ENCODE measurements around the gene MS4A6A. TPM values are rescaled to one million over a fixed set of nuclear protein-coding genes. Genes with fewer than 3 reads are reported as not detected.
"Not testable (repeated sequence)": the region's sequence is repeated elsewhere in the genome, so short reads cannot be mapped to it uniquely, and the experiment has no call there.

MS4A6A gene
- total and polyA plus RNA-seq, 7 experiments from 2014 or later, result 0.28 to 151 (median 7.5) TPM; not detected in 1

DNA sequence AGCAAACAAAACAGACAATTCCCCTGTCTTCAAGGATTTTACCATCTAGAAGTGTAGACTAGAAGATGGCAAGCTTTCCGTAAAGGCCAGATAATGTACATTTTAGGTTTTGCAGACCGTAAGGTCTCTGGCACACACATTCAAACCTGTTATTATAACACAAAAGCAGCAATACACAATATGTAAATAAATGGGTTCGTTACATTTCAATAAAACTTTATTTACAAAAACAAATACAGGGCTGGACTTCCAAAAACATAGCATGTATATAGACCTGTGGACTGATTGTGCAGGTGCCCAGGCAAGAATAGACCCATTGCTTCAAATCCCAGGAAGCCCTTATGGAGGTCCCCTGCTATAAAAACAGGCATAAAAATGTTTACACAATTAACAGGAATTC is 27.1 kb upstream of the MS4A6A start:
- Mint-ChIP-seq H3K27ac (no peak overlapping the region), H3K36me3 (no peaks in the 10 kb centered on the region), H3K4me1 (no peaks in the 10 kb centered on the region), H3K27me3 (peaks cover 0 to 26% (median 20%) of the 10 kb centered on the region in 5 donors), H3K4me3 (no peak overlapping the region), H3K9me3 (no peaks in the 10 kb centered on the region)
- Histone ChIP-seq H3K36me3 (ENCODE audit: control insufficient read depth in 2 of 3, insufficient read depth in 3 of 3, low read length in 3 of 3) (no peaks in the 10 kb centered on the region), H3K4me1 (ENCODE audit: control insufficient read depth in 2 of 2, insufficient read depth in 2 of 2, low read length in 2 of 2) (no peaks in the 10 kb centered on the region), H3K27me3 (ENCODE audit: control insufficient read depth in 2 of 2, insufficient read depth in 2 of 2, low read length in 2 of 2) (no peaks in the 10 kb centered on the region), H3K4me3 (ENCODE audit: low read length) (no peak overlapping the region), H3K9me3 (ENCODE audit: control insufficient read depth in 2 of 3, low read length in 3 of 3) (no peaks in the 10 kb centered on the region), H3K27ac (ENCODE audit: low read depth, low read length) (no peak overlapping the region)
- ChIA-PET POLR2A (no interaction called here), CTCF (no interaction called here)
- DNase-seq (no peak), ATAC-seq (no peak)
- intact Hi-C loops (cut with micrococcal nuclease), result no loop called here

DNA sequence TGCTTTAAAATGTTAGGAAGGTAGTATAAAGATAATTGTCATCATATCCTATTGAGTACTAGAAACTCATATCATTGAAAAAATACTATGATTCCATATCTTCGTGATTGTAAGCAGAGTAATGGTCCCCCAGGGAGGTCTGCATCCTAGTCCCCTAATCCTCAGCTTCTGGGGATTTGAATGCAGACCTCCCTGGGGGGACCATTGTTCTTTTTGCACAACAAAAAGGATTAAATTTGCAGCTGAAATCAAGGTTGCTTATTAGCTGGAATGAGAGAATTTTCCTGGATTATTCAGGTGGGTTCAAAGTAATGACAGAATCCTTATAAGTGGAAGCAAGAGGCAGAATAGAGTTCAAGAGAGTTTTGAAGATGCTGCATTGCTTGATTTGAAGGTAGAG is 26.1 kb upstream of the MS4A6A start:
- no peak for DNase-seq
- no peaks in the 10 kb centered on the region for H3K4me1 ChIP-seq (ENCODE audit: control insufficient read depth in 2 of 2, insufficient read depth in 2 of 2, low read length in 2 of 2)
- H3K27me3 ChIP-seq (ENCODE audit: control insufficient read depth in 2 of 2, insufficient read depth in 2 of 2, low read length in 2 of 2), result no peaks in the 10 kb centered on the region
- no peak for ATAC-seq
- Mint-ChIP-seq H3K9me3 (no peaks in the 10 kb centered on the region), H3K4me3 (no peak overlapping the region), H3K36me3 (no peaks in the 10 kb centered on the region), H3K4me1 (no peaks in the 10 kb centered on the region), H3K27ac (no peak overlapping the region), H3K27me3 (peaks cover 0 to 22% (median 19%) of the 10 kb centered on the region in 5 donors)
- intact Hi-C loops (cut with micrococcal nuclease), result no loop called here
- no peaks in the 10 kb centered on the region for H3K36me3 ChIP-seq (ENCODE audit: control insufficient read depth in 2 of 3, insufficient read depth in 3 of 3, low read length in 3 of 3)
- H3K9me3 ChIP-seq (ENCODE audit: control insufficient read depth in 2 of 3, low read length in 3 of 3), result no peaks in the 10 kb centered on the region
- H3K4me3 ChIP-seq (ENCODE audit: low read length), result no peak overlapping the region
- H3K27ac ChIP-seq (ENCODE audit: low read depth, low read length), result no peak overlapping the region
- ChIA-PET CTCF (no interaction called here), POLR2A (no interaction called here)

DNA sequence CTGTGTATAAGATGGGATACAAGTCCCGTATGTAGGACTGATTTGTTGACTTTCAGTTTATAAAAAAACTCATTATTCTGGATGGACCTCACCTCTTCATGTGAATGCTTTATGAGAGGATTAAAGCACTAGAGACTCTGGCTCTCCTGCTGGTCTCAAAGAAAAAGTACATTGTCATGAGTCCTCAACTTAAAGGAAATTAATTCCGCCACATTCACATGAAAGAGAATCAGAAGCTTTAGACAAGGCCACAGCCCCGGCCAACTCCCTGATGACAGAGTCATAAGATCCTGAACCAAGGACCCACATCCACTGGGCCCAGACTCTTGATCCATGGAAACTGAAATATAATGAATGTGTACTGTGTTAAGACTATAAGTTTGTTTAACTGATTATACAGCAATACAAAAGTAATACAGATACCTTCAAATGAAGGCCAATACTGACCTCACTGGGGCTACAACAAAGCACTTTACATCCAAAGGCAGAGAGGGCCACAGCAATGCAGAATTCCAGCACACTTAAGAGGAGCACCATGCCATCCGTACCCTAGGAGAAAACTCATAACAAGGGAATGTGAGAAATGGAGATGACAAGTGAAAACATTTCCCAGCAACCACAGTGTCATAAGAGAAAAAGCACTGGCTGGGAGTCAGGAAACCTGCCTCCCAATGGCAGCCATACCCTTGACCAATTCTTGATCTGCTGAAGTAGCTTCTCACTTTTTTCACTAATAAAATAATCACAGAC is 25.4 kb upstream of the MS4A6A start:
- no peaks in the 10 kb centered on the region for H3K9me3 Mint-ChIP-seq
- intact Hi-C loops (cut with micrococcal nuclease), result no loop called here
- H3K4me1 Mint-ChIP-seq, result no peaks in the 10 kb centered on the region
- no peaks in the 10 kb centered on the region for H3K4me1 ChIP-seq (ENCODE audit: control insufficient read depth in 2 of 2, insufficient read depth in 2 of 2, low read length in 2 of 2)
- CTCF ChIA-PET, result no interaction called here
- peaks cover 0 to 20% (median 17%) of the 10 kb centered on the region in 5 donors for H3K27me3 Mint-ChIP-seq
- H3K27me3 ChIP-seq (ENCODE audit: control insufficient read depth in 2 of 2, insufficient read depth in 2 of 2, low read length in 2 of 2), result no peaks in the 10 kb centered on the region
- H3K36me3 ChIP-seq (ENCODE audit: control insufficient read depth in 2 of 3, insufficient read depth in 3 of 3, low read length in 3 of 3), result no peaks in the 10 kb centered on the region
- DNase-seq (no peak), ATAC-seq (no peak)
- no peak overlapping the region for H3K4me3 Mint-ChIP-seq
- H3K9me3 ChIP-seq (ENCODE audit: control insufficient read depth in 2 of 3, low read length in 3 of 3), result no peaks in the 10 kb centered on the region
- no peak overlapping the region for H3K27ac ChIP-seq (ENCODE audit: low read depth, low read length)
- H3K4me3 ChIP-seq (ENCODE audit: low read length), result no peak overlapping the region
- POLR2A ChIA-PET, result no interaction called here
- H3K36me3 Mint-ChIP-seq, result no peaks in the 10 kb centered on the region
- no peak overlapping the region for H3K27ac Mint-ChIP-seq

DNA sequence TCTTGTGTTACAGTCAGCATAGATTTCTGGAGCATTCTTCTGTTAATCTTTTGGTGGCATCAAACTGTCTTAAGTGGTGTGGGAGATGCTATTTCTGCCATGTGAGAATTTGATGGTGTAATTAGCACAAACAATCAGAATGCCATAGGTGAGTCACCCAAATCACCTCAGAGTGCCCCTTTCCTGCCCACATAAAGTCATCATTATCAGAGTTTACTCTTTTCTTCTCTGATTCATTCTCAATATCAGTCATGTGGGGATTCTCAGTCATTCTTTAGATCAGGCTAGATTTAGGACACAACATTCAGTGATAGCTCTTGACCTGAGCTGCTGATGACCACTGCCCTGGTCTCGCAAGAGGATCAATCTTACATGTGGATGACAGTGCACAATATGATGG is 23.7 kb upstream of the MS4A6A start:
- Mint-ChIP-seq H3K27ac (no peak overlapping the region), H3K36me3 (no peaks in the 10 kb centered on the region), H3K4me1 (no peaks in the 10 kb centered on the region), H3K9me3 (peaks cover 0 to 9% (median 0%) of the 10 kb centered on the region in 11 donors), H3K4me3 (no peak overlapping the region), H3K27me3 (peaks cover 0 to 19% (median 14%) of the 10 kb centered on the region in 5 donors)
- no peaks in the 10 kb centered on the region for H3K9me3 ChIP-seq (ENCODE audit: control insufficient read depth in 2 of 3, low read length in 3 of 3)
- H3K4me1 ChIP-seq (ENCODE audit: control insufficient read depth in 2 of 2, insufficient read depth in 2 of 2, low read length in 2 of 2), result no peaks in the 10 kb centered on the region
- CTCF ChIA-PET, result no interaction called here
- no peaks in the 10 kb centered on the region for H3K36me3 ChIP-seq (ENCODE audit: control insufficient read depth in 2 of 3, insufficient read depth in 3 of 3, low read length in 3 of 3)
- intact Hi-C loops (cut with micrococcal nuclease), result no loop called here
- POLR2A ChIA-PET, result no interaction called here
- ATAC-seq, result no peak
- no peak overlapping the region for H3K27ac ChIP-seq (ENCODE audit: low read depth, low read length)
- DNase-seq, result no peak
- H3K4me3 ChIP-seq (ENCODE audit: low read length), result no peak overlapping the region
- no peaks in the 10 kb centered on the region for H3K27me3 ChIP-seq (ENCODE audit: control insufficient read depth in 2 of 2, insufficient read depth in 2 of 2, low read length in 2 of 2)

DNA sequence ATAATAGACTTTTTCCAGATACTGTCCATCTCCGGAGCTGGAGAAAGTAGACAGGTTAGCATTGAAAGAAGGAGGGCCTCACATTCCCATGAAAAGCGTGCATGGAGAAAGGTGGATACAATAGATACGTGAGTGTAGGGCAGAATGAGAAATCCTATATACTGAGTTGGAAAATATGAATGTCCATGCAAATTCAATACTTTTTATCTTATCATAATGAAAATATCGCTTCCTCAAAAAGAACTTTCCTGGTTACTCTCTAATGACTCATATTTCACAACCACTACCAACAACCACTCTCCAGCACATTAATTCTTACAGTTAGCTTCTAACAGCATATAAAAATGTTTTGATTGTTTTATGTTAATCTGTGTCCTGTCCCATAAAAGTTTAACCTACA is 22.0 kb upstream of the MS4A6A start:
- CTCF ChIA-PET, result no interaction called here
- POLR2A ChIA-PET, result no interaction called here
- H3K4me1 ChIP-seq (ENCODE audit: control insufficient read depth in 2 of 2, insufficient read depth in 2 of 2, low read length in 2 of 2), result no peaks in the 10 kb centered on the region
- H3K27me3 Mint-ChIP-seq, result peaks cover 0 to 14% (median 13%) of the 10 kb centered on the region in 5 donors
- intact Hi-C loops (cut with micrococcal nuclease), result no loop called here
- DNase-seq (no peak), ATAC-seq (no peak)
- no peak overlapping the region for H3K4me3 Mint-ChIP-seq
- no peak overlapping the region for H3K27ac ChIP-seq (ENCODE audit: low read depth, low read length)
- H3K27me3 ChIP-seq (ENCODE audit: control insufficient read depth in 2 of 2, insufficient read depth in 2 of 2, low read length in 2 of 2), result no peaks in the 10 kb centered on the region
- no peaks in the 10 kb centered on the region for H3K36me3 ChIP-seq (ENCODE audit: control insufficient read depth in 2 of 3, insufficient read depth in 3 of 3, low read length in 3 of 3)
- no peaks in the 10 kb centered on the region for H3K4me1 Mint-ChIP-seq
- H3K4me3 ChIP-seq (ENCODE audit: low read length), result no peak overlapping the region
- no peaks in the 10 kb centered on the region for H3K36me3 Mint-ChIP-seq
- peaks cover 0 to 9% (median 0%) of the 10 kb centered on the region in 11 donors for H3K9me3 Mint-ChIP-seq
- H3K27ac Mint-ChIP-seq, result no peak overlapping the region
- no peaks in the 10 kb centered on the region for H3K9me3 ChIP-seq (ENCODE audit: control insufficient read depth in 2 of 3, low read length in 3 of 3)

DNA sequence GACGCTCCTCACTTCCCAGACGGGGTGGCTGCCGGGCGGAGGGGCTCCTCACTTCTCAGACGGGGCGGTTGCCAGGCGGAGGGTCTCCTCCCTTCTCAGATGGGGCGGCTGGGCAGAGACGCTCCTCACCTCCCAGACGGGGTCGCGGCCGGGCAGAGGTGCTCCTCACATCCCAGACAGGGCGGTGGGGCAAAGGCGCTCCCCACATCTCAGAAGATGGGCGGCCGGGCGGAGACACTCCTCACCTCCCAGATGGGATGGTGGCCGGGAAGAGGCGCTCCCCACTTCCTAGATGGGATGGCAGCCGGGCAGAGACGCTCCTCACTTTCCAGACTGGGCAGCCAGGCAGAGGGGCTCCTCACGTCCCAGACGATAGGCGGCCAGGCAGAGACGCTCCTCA is 18.5 kb upstream of the MS4A6A start:
- H3K4me3 Mint-ChIP-seq; H3K27ac Mint-ChIP-seq; H3K9me3 ChIP-seq (ENCODE audit: control insufficient read depth in 2 of 3, low read length in 3 of 3); H3K27me3 ChIP-seq (ENCODE audit: control insufficient read depth in 2 of 2, insufficient read depth in 2 of 2, low read length in 2 of 2); H3K36me3 Mint-ChIP-seq; intact Hi-C loops (cut with micrococcal nuclease); H3K4me1 ChIP-seq (ENCODE audit: control insufficient read depth in 2 of 2, insufficient read depth in 2 of 2, low read length in 2 of 2); H3K9me3 Mint-ChIP-seq; H3K4me3 ChIP-seq (ENCODE audit: low read length); CTCF ChIA-PET; ATAC-seq; H3K36me3 ChIP-seq (ENCODE audit: control insufficient read depth in 2 of 3, insufficient read depth in 3 of 3, low read length in 3 of 3); H3K4me1 Mint-ChIP-seq; POLR2A ChIA-PET; H3K27ac ChIP-seq (ENCODE audit: low read depth, low read length); DNase-seq: not testable (repeated sequence)
- H3K27me3 Mint-ChIP-seq, result peaks cover 0 to 19% (median 8%) of the 10 kb centered on the region in 5 donors

DNA sequence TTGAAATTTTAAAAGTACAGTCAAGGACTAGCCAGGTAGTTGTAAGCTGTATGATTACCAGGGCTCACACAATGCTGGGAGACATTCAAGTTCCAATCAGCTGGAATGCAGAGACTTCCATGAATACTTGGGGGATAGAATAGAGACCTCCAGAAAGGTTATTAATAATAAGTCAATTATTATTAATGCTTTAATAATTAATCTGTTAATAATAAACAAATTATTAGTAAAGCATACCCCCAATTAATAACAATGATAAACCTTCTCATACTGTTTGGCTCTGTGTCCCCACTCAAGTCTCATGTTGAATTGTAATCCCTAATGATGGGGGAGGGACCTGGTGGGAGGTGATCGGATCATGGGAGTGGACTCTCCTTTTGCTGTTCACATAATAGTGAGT is 14.6 kb upstream of the MS4A6A start:
- ChIA-PET CTCF (no interaction called here), POLR2A (interaction anchor here (0.8 kb wide), 1 partner anchor 97 kb away, joined by 3 read pairs; no protein-coding TSS in a partner anchor)
- no peaks in the 10 kb centered on the region for H3K4me1 ChIP-seq (ENCODE audit: control insufficient read depth in 2 of 2, insufficient read depth in 2 of 2, low read length in 2 of 2)
- H3K36me3 ChIP-seq (ENCODE audit: control insufficient read depth in 2 of 3, insufficient read depth in 3 of 3, low read length in 3 of 3), result no peaks in the 10 kb centered on the region
- intact Hi-C loops (cut with micrococcal nuclease), result no loop called here
- no peaks in the 10 kb centered on the region for H3K27me3 ChIP-seq (ENCODE audit: control insufficient read depth in 2 of 2, insufficient read depth in 2 of 2, low read length in 2 of 2)
- Mint-ChIP-seq H3K27ac (no peak overlapping the region), H3K36me3 (no peaks in the 10 kb centered on the region), H3K4me1 (peaks cover 0 to 4% (median 0%) of the 10 kb centered on the region in 7 donors), H3K9me3 (peaks cover 0 to 16% (median 4%) of the 10 kb centered on the region in 11 donors), H3K4me3 (no peak overlapping the region), H3K27me3 (peaks cover 2 to 21% (median 17%) of the 10 kb centered on the region in 5 donors)
- DNase-seq (no peak), ATAC-seq (no peak)
- H3K4me3 ChIP-seq (ENCODE audit: low read length), result no peak overlapping the region
- H3K27ac ChIP-seq (ENCODE audit: low read depth, low read length), result no peak overlapping the region
- H3K9me3 ChIP-seq (ENCODE audit: control insufficient read depth in 2 of 3, low read length in 3 of 3), result no peaks in the 10 kb centered on the region

All from naive thymus-derived CD4-positive, alpha-beta T cell (primary cell).